ENCODE results near the gene HDAC5.
"Not testable (repeated sequence)": the region's sequence is repeated elsewhere in the genome, so short reads cannot be mapped to it uniquely, and the experiment has no call there.

HDAC5 gene

DNA sequence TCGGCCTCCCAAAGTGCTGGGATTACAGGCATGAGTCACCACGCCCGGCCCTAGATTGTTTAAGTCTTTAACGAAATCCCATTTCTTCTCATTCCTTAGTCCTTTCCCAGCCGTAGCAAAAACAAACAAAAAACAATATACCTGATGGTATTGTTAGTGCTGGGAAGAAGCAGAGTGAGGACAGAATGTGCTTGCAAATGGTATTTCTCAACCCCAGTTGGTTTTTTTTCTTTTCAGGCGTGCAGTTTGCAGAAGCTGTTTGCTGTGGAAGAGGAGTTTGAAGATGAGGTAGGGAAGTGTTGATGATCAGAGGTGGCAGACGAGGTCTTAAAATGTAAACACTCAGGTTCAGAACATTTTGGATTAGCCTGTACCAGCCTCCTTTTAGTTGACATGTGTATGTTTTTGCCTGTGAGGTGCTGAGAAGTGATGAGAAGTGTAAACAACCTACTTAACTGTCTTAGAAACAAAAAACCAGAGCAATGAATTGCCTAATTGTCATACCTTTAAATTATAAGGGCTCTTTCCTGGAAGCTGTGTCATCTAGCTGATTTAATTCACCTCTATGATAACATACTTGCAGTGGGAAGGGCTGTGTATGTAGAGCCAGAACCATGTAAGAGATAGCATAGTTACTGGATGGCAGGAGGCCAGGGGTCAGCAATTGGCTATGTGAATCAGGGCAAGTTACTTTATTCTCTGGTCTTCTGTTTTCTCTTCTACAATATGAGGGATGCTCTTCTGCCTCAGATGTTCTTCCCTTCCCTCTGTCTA is 21.7 kb upstream of the HDAC5 start:
- no peak overlapping the region for H3K4me3 ChIP-seq (ENCODE audit: low read depth, low read length)
- no peak for DNase-seq (ENCODE audit: low read depth)
- TF ChIP-seq, protein P1, sequence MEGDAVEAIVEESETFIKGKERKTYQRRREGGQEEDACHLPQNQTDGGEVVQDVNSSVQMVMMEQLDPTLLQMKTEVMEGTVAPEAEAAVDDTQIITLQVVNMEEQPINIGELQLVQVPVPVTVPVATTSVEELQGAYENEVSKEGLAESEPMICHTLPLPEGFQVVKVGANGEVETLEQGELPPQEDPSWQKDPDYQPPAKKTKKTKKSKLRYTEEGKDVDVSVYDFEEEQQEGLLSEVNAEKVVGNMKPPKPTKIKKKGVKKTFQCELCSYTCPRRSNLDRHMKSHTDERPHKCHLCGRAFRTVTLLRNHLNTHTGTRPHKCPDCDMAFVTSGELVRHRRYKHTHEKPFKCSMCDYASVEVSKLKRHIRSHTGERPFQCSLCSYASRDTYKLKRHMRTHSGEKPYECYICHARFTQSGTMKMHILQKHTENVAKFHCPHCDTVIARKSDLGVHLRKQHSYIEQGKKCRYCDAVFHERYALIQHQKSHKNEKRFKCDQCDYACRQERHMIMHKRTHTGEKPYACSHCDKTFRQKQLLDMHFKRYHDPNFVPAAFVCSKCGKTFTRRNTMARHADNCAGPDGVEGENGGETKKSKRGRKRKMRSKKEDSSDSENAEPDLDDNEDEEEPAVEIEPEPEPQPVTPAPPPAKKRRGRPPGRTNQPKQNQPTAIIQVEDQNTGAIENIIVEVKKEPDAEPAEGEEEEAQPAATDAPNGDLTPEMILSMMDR (IDR thresholded peaks at IDR 0.05; ENCODE audit: insufficient read depth, low read depth, low read length, missing control alignments) = no peak

GRCh38 chr17:44143921-44144320 is 20.5 kb upstream of the HDAC5 start:
- not testable (repeated sequence) for DNase-seq (ENCODE audit: low read depth); H3K4me3 ChIP-seq (ENCODE audit: low read depth, low read length)

- DNase-seq (ENCODE audit: low read depth) = peak; percentile 32
- H3K4me3 ChIP-seq (ENCODE audit: low read depth, low read length) = no peak overlapping the region
- TF ChIP-seq, protein P1 (IDR thresholded peaks at IDR 0.05; ENCODE audit: insufficient read depth, low read depth, low read length, missing control alignments) = no peak
Observed at GRCh38 chr17:44137891-44138709, 14.7 kb upstream of the HDAC5 start.

DNA sequence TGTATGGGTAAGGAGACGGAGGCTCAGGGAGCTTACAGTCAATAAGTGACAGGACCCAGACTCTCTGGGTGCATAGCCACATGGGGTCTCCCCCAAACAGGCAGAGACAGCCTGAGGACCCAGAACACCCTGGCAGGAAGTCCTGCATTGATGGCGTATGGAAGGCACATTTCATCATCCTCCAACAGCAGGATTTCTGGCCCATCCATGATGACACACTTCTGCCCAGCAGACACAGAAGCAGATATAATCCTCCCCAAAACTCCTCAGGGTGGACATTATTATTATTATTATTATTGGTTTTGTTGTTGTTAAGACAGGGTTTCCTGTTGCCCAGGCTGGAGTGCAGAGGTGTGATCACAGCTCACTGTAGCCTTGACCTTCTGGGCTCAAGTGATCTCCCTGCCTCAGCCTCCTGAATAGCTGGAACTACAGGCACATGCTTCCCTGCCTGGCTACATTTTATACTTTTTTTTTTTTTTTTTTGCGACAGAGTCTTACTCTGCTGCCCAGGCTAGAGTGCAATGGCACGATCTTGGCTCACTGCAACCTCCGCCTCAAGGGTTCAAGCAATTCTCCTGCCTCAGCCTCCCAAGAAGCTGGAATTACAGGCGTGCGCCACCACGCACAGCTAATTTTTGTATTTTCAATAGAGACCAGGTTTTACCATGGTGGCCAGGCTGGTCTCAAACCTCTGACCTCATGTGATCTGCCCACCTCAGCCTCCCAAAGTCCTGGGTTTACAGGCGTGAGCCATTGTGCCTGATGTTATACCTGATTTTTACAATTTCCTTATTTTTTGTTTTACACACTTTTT is 11.5 kb upstream of the HDAC5 start:
- TF ChIP-seq, protein P1 (IDR thresholded peaks at IDR 0.05; ENCODE audit: insufficient read depth, low read depth, low read length, missing control alignments) = no peak
- no peak overlapping the region for H3K4me3 ChIP-seq (ENCODE audit: low read depth, low read length)
- no peak for DNase-seq (ENCODE audit: low read depth)

DNA sequence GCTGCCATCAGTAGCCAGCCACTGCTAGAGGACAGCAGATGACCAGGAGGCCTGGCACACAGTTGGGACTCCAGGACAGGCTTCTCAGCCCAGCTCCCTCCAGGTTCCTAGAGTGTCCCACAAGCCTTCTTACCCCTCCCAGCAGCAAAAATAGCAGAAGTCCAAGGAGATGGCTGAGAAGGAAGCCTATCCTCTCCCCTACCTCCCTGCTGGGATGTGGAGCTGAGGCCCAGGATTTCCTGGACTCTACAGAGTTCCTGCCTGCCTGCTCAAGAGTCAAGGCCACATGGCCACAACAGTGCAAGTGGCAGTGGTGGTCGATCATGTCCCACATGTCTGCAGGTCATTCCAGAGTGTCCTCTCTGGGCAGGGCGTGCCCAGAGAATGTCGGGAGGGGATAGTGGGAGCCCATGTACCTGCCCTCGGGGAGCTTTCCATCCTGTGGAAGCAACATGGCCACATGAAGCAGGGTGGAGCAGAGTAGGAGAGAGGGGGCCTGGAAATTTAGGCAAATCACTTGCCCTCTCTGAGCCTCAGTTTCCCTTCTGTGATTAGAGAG is 10.6 kb upstream of the HDAC5 start:
- no peak for DNase-seq (ENCODE audit: low read depth)
- no peak overlapping the region for H3K4me3 ChIP-seq (ENCODE audit: low read depth, low read length)
- TF ChIP-seq, protein P1 (IDR thresholded peaks at IDR 0.05; ENCODE audit: insufficient read depth, low read depth, low read length, missing control alignments) = no peak

- TF ChIP-seq, protein P1 (IDR thresholded peaks at IDR 0.05; ENCODE audit: insufficient read depth, low read depth, low read length, missing control alignments) = no peak
- peak; percentile 52 for DNase-seq (ENCODE audit: low read depth)
- H3K4me3 ChIP-seq (ENCODE audit: low read depth, low read length) = no peak overlapping the region
Observed at GRCh38 chr17:44132275-44132821, 8.9 kb upstream of the HDAC5 start.

DNA sequence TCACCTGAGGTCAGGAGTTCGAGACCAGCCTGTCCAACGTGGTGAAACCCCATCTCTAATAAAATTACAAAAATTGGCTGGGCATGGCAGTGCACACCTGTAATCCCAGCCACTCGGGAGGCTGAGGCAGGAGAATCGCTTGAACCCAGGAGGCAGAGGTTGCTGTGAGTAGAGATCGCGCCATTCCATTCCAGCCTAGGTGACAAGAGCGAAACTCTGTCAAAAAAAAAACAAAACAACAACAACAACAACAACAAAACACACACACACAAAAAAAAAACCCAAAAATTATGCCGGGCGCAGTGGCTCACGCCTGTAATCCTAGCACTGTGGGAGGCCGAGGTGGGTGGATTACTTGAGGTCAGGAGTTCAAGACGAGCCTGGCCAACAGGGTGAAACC is 7.9 kb upstream of the HDAC5 start:
- DNase-seq (ENCODE audit: low read depth); H3K4me3 ChIP-seq (ENCODE audit: low read depth, low read length): not testable (repeated sequence)
